Limb (tissue), 2 donors: Measurements from ENCODE around the gene ATP7B.

ENCODE experiments used
- DNase-seq, 2 donors: peaks; one replicate each; pipeline ENCODE4 v3.0.0-alpha.2; 2016; ENCODE audit errors: extremely low spot score in 2 of 2

Gene ATP7B

DNA sequence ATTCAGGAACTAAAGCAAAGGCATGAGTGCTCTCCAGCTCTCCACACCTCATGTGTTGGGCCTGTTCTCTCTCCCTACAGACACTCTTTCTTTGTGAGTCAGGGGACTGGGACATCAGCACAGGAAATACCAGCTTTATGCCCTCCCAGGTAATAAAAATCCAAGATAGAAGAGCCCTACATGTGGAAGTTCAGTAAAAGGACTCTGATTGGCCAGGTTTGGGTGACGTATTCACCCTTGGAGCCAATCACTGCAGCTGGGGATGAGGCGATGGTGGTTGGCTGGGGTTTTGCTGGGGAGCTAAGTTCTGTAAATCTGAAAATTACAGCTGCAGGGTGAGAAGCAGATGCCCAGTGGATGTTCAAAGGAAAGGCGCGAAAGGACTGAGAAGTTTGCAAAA, 117.0 kb downstream of the ATP7B start:
- no peak for DNase-seq

- no peak for DNase-seq
Observed at GRCh38 chr13:51892657-51893056, 118.6 kb downstream of the ATP7B start.

DNA sequence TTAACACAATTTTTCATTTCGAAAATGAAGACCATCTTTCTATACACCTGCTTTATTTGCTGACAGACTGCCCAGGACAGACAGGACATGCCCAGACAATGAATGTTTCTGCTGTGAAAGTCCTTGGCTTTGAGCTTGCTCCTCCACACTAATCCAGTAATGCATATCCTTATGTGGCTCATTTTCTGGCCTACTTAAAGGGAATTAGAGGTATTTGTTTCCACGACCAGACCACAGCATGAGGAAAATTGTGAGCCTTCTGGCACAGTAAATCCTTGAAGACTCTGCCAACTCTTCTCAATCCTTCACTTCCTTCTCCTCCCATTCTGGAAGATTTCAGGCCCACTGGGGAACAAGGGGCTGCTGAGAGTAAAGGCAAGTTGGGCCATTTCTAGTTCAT, 123.8 kb downstream of the ATP7B start:
- DNase-seq: peak in 1 of 2 donors; percentile 18

- no peak for DNase-seq
Observed at GRCh38 chr13:51885651-51886050, 125.6 kb downstream of the ATP7B start.

DNA sequence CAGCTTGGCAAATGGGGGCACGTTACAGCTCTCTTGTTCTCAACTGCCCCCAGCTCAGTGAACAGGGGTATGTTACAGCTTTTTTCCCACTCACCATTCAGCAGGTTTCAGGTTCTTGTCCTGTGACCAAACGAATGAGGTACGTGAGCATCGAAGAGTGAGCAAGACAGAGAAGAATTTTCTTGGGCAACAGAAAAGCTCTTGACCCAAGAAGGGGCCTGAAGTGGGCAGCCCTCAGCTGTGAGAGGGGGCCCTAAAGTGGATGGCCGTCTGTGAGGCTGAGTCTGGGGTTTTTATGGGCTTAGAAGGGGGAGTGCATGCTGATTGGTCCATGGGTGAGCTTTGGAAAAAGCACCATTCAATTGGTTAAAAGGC, 128.0 kb downstream of the ATP7B start:
- DNase-seq: no peak
